Lung microvascular endothelial cell (primary cell): ENCODE results near the gene NR3C2. TPM values are rescaled to one million over a fixed set of nuclear protein-coding genes. Genes with fewer than 3 reads are reported as not detected.
"Not testable (repeated sequence)": the region's sequence is repeated elsewhere in the genome, so short reads cannot be mapped to it uniquely, and the experiment has no call there.

Experiments
- DNase-seq, 2 donors: peaks; one replicate each; pipeline versions ENCODE4 v3.0.0 to v3.0.0-alpha.2; 2010; ENCODE audit warnings: low read depth in 2 of 2
- total RNA-seq: library from RNA; depleted of rRNA; stranded (reverse); fragments of >200 nt; gene quantifications from 2 replicates; pipeline ENCODE4 v1.2.1, GENCODE V29; 2014

Gene NR3C2
- total RNA-seq, 1 donor from 2014 or later, result 4.6 TPM

GRCh38 chr4:148171596-148171995 lies 270.6 kb downstream of the NR3C2 start:
- DNase-seq, result no peak

- DNase-seq, result no peak
Measured at GRCh38 chr4:148170408-148171365, 271.5 kb downstream of the NR3C2 start.

GRCh38 chr4:148166132-148166591 lies 276.1 kb downstream of the NR3C2 start:
- DNase-seq, result peak; percentile 15 to 26

GRCh38 chr4:148164557-148164956 lies 277.7 kb downstream of the NR3C2 start:
- no peak for DNase-seq

- no peak for DNase-seq
Measured at GRCh38 chr4:148162991-148163390, 279.2 kb downstream of the NR3C2 start.

GRCh38 chr4:148162519-148162918 lies 279.7 kb downstream of the NR3C2 start:
- DNase-seq, result no peak

- no peak for DNase-seq
Measured at GRCh38 chr4:148161601-148162000, 280.6 kb downstream of the NR3C2 start.

- DNase-seq, result no peak
Measured at GRCh38 chr4:148159793-148160192, 282.4 kb downstream of the NR3C2 start.

GRCh38 chr4:148154769-148155168 lies 287.4 kb downstream of the NR3C2 start:
- no peak for DNase-seq

GRCh38 chr4:148152868-148153625 lies 289.2 kb downstream of the NR3C2 start:
- DNase-seq, result no peak

- no peak for DNase-seq
Measured at GRCh38 chr4:148151806-148152205, 290.4 kb downstream of the NR3C2 start.

GRCh38 chr4:148145475-148145874 lies 296.7 kb downstream of the NR3C2 start:
- no peak for DNase-seq

- DNase-seq, result no peak
Measured at GRCh38 chr4:148143174-148143573, 299.0 kb downstream of the NR3C2 start.

- DNase-seq, result no peak
Measured at GRCh38 chr4:148141501-148141900, 300.7 kb downstream of the NR3C2 start.

GRCh38 chr4:148126825-148127224 lies 315.4 kb downstream of the NR3C2 start:
- DNase-seq, result no peak

GRCh38 chr4:148124512-148124911 lies 317.7 kb downstream of the NR3C2 start:
- DNase-seq, result peak; percentile 8 to 15

- not testable (repeated sequence) for DNase-seq
Measured at GRCh38 chr4:148123161-148123560, 319.1 kb downstream of the NR3C2 start.

- no peak for DNase-seq
Measured at GRCh38 chr4:148120216-148120615, 322.0 kb downstream of the NR3C2 start.

GRCh38 chr4:148118633-148119032 lies 323.6 kb downstream of the NR3C2 start:
- no peak for DNase-seq

GRCh38 chr4:148118179-148118578 lies 324.0 kb downstream of the NR3C2 start:
- no peak for DNase-seq

GRCh38 chr4:148116969-148117368 lies 325.2 kb downstream of the NR3C2 start:
- DNase-seq, result no peak

GRCh38 chr4:148116264-148116663 lies 325.9 kb downstream of the NR3C2 start:
- DNase-seq, result peak; percentile 11 to 44
